H1 (cell line): ENCODE measurements around the gene SLC19A1. TPM values are rescaled to one million over a fixed set of nuclear protein-coding genes. Genes with fewer than 3 reads are reported as not detected.

Experiments used
- CTCF ChIP-seq, 3 experiments: IDR thresholded peaks; 1 replicate in 2 of 3; 2 replicates in 1 of 3; pipeline versions ENCODE4 v1.5.1 to v1.6.1; 2011; ENCODE audit warnings: low read length in 3 of 3, mild to moderate bottlenecking in 3 of 3, inconsistent platforms in 2 of 3, low read depth in 1 of 3, moderate library complexity in 1 of 3; ENCODE audit not compliant: insufficient read depth in 1 of 3; ENCODE audit errors: control extremely low read depth in 1 of 3
- GABPA ChIP-seq: IDR thresholded peaks from 2 replicates; pipeline ENCODE4 v1.6.1; 2011; ENCODE audit warnings: mild to moderate bottlenecking, low read length, moderate library complexity, borderline replicate concordance; ENCODE audit not compliant: insufficient read depth
- KDM5A ChIP-seq: fragments of 200-600 bp; IDR thresholded peaks from 2 replicates; pipeline ENCODE4 v1.7.1; 2012; ENCODE audit warnings: mild to moderate bottlenecking, low read length, inconsistent platforms, mixed read lengths
- MAFK ChIP-seq: IDR thresholded peaks from 2 replicates; pipeline ENCODE4 v1.6.1; 2012; ENCODE audit warnings: low read depth, mild to moderate bottlenecking, improper control_type of control experiment, low read length
- TCF12 ChIP-seq: IDR thresholded peaks from 2 replicates; pipeline ENCODE4 v1.6.1; 2011; ENCODE audit warnings: low read depth, mild to moderate bottlenecking, low read length
- polyA plus RNA-seq, 7 experiments: library from polyadenylated mRNA; depleted of rRNA in 3 of 7; stranded (reverse) in 5 of 7; unstranded in 2 of 7; fragments of >200 nt in 5 of 7; fragments of 200-250 nt in 2 of 7; gene quantifications; 1 replicate in 5 of 7; 2 replicates in 1 of 7; 4 replicates in 1 of 7; pipeline versions ENCODE4 v1.2.1 to v1.2.3, GENCODE V29; 2011 to 2013; ENCODE audit warnings: missing spikeins in 2 of 7, mixed read lengths in 2 of 7
- total RNA-seq: library from RNA; stranded (reverse); fragmentation: NEBNext Ultra II Directional; extraction: Animal tissue kit (Norgen Biotek cat#: 25700); gene quantifications from 2 replicates; pipeline ENCODE4 v1.2.1, GENCODE V29; 2021

SLC19A1 gene
- total and polyA plus RNA-seq, 2 of the 8 experiments (the other 6 are each of a cell fraction or from before 2014, with no cell fraction given) = 31.6 to 43.8 TPM

- TF ChIP-seq CTCF (IDR thresholded peaks at IDR 0.05; ENCODE audit: control extremely low read depth in 1 of 3, insufficient read depth in 1 of 3, low read depth in 1 of 3, low read length in 3 of 3) = no peak
- no peak for TF ChIP-seq MAFK
- no peak for TF ChIP-seq KDM5A
- no peak for TF ChIP-seq TCF12
- TF ChIP-seq GABPA = no peak
These were observed 82.2 kb downstream of the SLC19A1 start (continued) for GRCh38 chr21:45460011-45460565.
